Karpas-422 (cell line): ENCODE measurements around the gene MLANA. TPM values are rescaled to one million over a fixed set of nuclear protein-coding genes. Genes with fewer than 3 reads are reported as not detected.
A peak's percentile ranks its signal among the peaks of the same experiment; 100 is the strongest.

Experiments used
- DNase-seq: peaks from one replicate; pipeline ENCODE4 v3.0.0-alpha.2; 2015
- H2AFZ ChIP-seq: fragments of 200-600 bp; sonication (generic); 2 replicates; pipeline ENCODE4 v1.6.1; 2014; ENCODE audit warnings: antibody characterized with exemption, low read length, mixed read lengths
- H3K27ac ChIP-seq: fragments of 200-600 bp; sonication (generic); 2 replicates; pipeline ENCODE4 v1.5.1; 2014; ENCODE audit warnings: mild to moderate bottlenecking, low read length, moderate library complexity
- H3K27me3 ChIP-seq: fragments of 200-600 bp; sonication (generic); 2 replicates; pipeline ENCODE4 v1.6.1; 2014; ENCODE audit warnings: low read length, mixed read lengths
- H3K36me3 ChIP-seq: fragments of 200-600 bp; sonication (generic); 2 replicates; pipeline ENCODE4 v1.6.1; 2014; ENCODE audit warnings: low read length, mixed read lengths; ENCODE audit not compliant: insufficient read depth
- H3K4me1 ChIP-seq: fragments of 200-600 bp; sonication (generic); 2 replicates; pipeline ENCODE4 v1.6.1; 2014; ENCODE audit warnings: mild to moderate bottlenecking, low read length, mixed read lengths
- H3K4me2 ChIP-seq: fragments of 200-600 bp; sonication (generic); 2 replicates; pipeline ENCODE4 v1.6.1; 2014; ENCODE audit warnings: low read length, low read depth, mild to moderate bottlenecking; ENCODE audit not compliant: poor library complexity, severe bottlenecking
- H3K4me3 ChIP-seq: fragments of 200-600 bp; sonication (generic); 2 replicates; pipeline ENCODE4 v1.5.1; 2014; ENCODE audit warnings: mild to moderate bottlenecking, antibody characterized with exemption, low read length, mixed read lengths
- H3K79me2 ChIP-seq: fragments of 200-600 bp; sonication (generic); 2 replicates; pipeline ENCODE4 v1.6.1; 2014; ENCODE audit warnings: mild to moderate bottlenecking, low read length, mixed read lengths
- H3K9ac ChIP-seq: fragments of 200-600 bp; sonication (generic); 2 replicates; pipeline ENCODE4 v1.6.0; 2014; ENCODE audit warnings: low read length
- H3K9me2 ChIP-seq: fragments of 200-600 bp; sonication (generic), shearing (Covaris generic); replicated peaks from 2 replicates; pipeline ENCODE4 v1.6.0; 2014; ENCODE audit warnings: mild to moderate bottlenecking, low read length, moderate library complexity; ENCODE audit not compliant: insufficient read depth
- H3K9me3 ChIP-seq: fragments of 300-700, 200-600 bp; sonication (generic); 2 replicates; pipeline ENCODE4 v1.6.1; 2014; ENCODE audit warnings: low read length, mixed read lengths
- H4K20me1 ChIP-seq: fragments of 200-600 bp; sonication (generic); 2 replicates; pipeline ENCODE4 v1.6.1; 2014; ENCODE audit warnings: mild to moderate bottlenecking, antibody characterized with exemption, low read length, low read depth; ENCODE audit not compliant: insufficient read depth
- total RNA-seq: library from RNA; depleted of rRNA; stranded (reverse); fragments of >200 nt; shearing (Covaris generic); gene quantifications from 2 replicates; pipeline ENCODE4 v1.2.3, GENCODE V29; 2014; ENCODE audit warnings: low replicate concordance

The MLANA gene
- total RNA-seq, 1 experiment from 2014 or later = not detected

DNA sequence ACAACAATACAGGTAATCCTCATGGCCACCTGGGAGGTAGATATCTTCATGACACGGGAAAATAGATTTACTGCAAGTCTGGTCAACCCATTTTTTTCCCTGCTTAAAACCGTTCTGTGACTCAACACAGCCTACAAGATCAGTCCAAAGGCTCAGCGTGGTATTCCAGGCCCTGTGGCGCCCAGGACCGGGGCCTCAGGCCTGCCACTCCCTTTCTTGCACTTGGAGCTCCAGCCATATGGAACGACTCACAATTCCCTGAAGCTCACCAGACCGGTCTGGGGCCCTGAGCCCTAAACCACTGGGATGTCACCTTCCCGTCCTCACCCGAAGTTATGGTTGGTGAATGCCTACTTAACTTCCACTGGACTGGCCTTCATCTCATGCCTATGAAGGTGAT is 6.5 kb upstream of the MLANA start:
- no peak overlapping the region for H3K4me2 ChIP-seq

DNA sequence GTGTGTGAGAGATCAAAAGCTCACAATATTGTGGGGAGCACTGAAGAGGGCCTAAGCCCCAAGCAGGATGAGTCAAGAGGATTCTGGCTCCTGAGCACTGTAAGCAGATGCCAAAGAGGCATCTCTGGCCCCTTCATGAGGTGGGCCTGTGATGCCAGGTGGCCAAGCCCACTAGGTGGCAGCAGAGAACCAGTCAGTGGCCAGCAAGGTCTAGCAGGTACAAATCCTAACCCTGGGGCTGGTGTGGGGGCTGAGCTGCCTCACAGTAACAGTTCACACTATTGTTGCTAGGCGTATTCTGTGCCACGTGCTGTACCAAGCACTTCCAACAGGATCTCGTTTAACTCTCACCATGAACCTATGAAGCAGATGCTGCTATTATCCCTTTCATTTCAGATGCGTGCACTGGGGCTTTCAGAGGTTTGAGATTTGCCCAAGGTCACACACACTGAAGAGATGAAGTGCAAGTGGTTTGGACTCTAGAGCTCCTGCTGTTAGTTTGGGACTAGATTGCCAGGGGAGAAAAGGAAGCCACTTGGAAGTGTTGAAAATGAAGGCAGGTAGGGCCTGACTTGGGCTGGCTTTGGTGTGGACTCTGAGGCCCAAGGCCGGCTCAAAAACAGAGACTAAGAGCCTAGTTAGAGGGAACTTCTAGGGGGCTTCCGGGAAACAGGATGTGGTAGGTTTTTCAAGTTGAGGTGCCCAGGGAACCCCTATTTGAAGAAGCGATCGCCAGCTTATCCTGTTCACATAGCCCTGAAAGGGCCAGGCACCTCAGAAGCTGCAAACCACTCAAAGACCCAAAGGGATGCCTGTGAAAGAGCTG is 4.4 kb upstream of the MLANA start:
- DNase-seq = peak; percentile 93
- H3K4me2 ChIP-seq = no peak overlapping the region
- H4K20me1 ChIP-seq = no peaks in the 10 kb centered on the region
- H3K4me3 ChIP-seq = no peak overlapping the region
- H3K79me2 ChIP-seq = no peaks in the 10 kb centered on the region
- no peaks in the 10 kb centered on the region for H3K9me3 ChIP-seq
- no peak overlapping the region for H2AFZ ChIP-seq
- H3K27ac ChIP-seq = no peak overlapping the region
- H3K27me3 ChIP-seq = no peaks in the 10 kb centered on the region
- no peaks in the 10 kb centered on the region for H3K9me2 ChIP-seq
- no peak overlapping the region for H3K9ac ChIP-seq
- H3K4me1 ChIP-seq = no peaks in the 10 kb centered on the region
- H3K36me3 ChIP-seq = no peaks in the 10 kb centered on the region

More for the DNA sequence above, 6.5 kb upstream of the MLANA start:
- no peaks in the 10 kb centered on the region for H3K79me2 ChIP-seq
- H3K4me3 ChIP-seq = no peak overlapping the region
- DNase-seq = no peak
- H3K9ac ChIP-seq = no peak overlapping the region
- H3K27me3 ChIP-seq = no peaks in the 10 kb centered on the region
- no peak overlapping the region for H2AFZ ChIP-seq
- no peaks in the 10 kb centered on the region for H3K4me1 ChIP-seq
- H3K9me2 ChIP-seq = no peaks in the 10 kb centered on the region
- no peak overlapping the region for H3K27ac ChIP-seq
- H3K9me3 ChIP-seq = no peaks in the 10 kb centered on the region
- H3K36me3 ChIP-seq = no peaks in the 10 kb centered on the region
- no peaks in the 10 kb centered on the region for H4K20me1 ChIP-seq

- H2AFZ ChIP-seq = no peak overlapping the region
- H3K9me3 ChIP-seq = no peaks in the 10 kb centered on the region
- no peak overlapping the region for H3K4me2 ChIP-seq
- H3K79me2 ChIP-seq = no peaks in the 10 kb centered on the region
- no peak overlapping the region for H3K9ac ChIP-seq
- H3K27ac ChIP-seq = no peak overlapping the region
- H3K27me3 ChIP-seq = no peaks in the 10 kb centered on the region
- no peaks in the 10 kb centered on the region for H3K36me3 ChIP-seq
- H3K9me2 ChIP-seq = no peaks in the 10 kb centered on the region
- no peak overlapping the region for H3K4me3 ChIP-seq
- no peaks in the 10 kb centered on the region for H3K4me1 ChIP-seq
- no peak for DNase-seq
- no peaks in the 10 kb centered on the region for H4K20me1 ChIP-seq
Observed at GRCh38 chr9:5892456-5893133, 1.9 kb downstream of the MLANA start.

DNA sequence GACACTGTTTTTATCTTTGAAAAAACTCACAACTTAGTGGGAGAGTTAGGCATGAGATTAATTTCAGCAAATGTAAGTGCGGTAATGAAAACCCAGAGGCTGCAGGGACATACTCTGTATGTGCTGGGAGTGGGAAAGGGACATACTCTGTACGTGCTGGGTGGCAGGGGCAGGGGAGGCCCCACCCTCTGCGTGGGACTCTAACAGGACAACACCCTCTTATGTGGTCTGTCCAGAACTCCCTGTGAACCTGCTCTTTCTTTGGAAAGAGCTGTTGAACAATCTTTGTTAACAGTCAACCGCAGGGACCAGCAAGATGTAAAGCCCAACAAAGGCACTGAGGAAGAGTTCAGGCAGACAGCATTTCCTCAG is 2.4 kb downstream of the MLANA start:
- Histone ChIP-seq H3K9ac (no peak overlapping the region), H4K20me1 (no peaks in the 10 kb centered on the region), H3K36me3 (no peaks in the 10 kb centered on the region), H3K79me2 (no peaks in the 10 kb centered on the region), H3K27ac (no peak overlapping the region), H3K9me2 (no peaks in the 10 kb centered on the region), H3K4me3 (no peak overlapping the region), H3K27me3 (no peaks in the 10 kb centered on the region), H3K4me1 (no peaks in the 10 kb centered on the region), H3K9me3 (no peaks in the 10 kb centered on the region), H2AFZ (no peak overlapping the region), H3K4me2 (no peak overlapping the region)
- no peak for DNase-seq

GRCh38 chr9:5893591-5894236 is 3.0 kb downstream of the MLANA start:
- Histone ChIP-seq H3K4me3 (no peak overlapping the region), H3K4me1 (no peaks in the 10 kb centered on the region), H3K9me2 (no peaks in the 10 kb centered on the region), H3K9ac (no peak overlapping the region), H3K27ac (no peak overlapping the region), H2AFZ (no peak overlapping the region), H3K9me3 (no peaks in the 10 kb centered on the region), H4K20me1 (no peaks in the 10 kb centered on the region), H3K79me2 (no peaks in the 10 kb centered on the region), H3K4me2 (no peak overlapping the region), H3K27me3 (no peaks in the 10 kb centered on the region), H3K36me3 (no peaks in the 10 kb centered on the region)
- DNase-seq = no peak

GRCh38 chr9:5894237-5894959 is 3.7 kb downstream of the MLANA start:
- H3K4me3 ChIP-seq = no peak overlapping the region
- H4K20me1 ChIP-seq = no peaks in the 10 kb centered on the region
- H3K4me2 ChIP-seq = no peak overlapping the region
- no peaks in the 10 kb centered on the region for H3K79me2 ChIP-seq
- H3K9ac ChIP-seq = no peak overlapping the region
- no peak for DNase-seq
- H3K9me3 ChIP-seq = no peaks in the 10 kb centered on the region
- H3K27ac ChIP-seq = no peak overlapping the region
- no peaks in the 10 kb centered on the region for H3K36me3 ChIP-seq
- H3K9me2 ChIP-seq = no peaks in the 10 kb centered on the region
- H3K27me3 ChIP-seq = no peaks in the 10 kb centered on the region
- no peak overlapping the region for H2AFZ ChIP-seq
- H3K4me1 ChIP-seq = no peaks in the 10 kb centered on the region

GRCh38 chr9:5895782-5896181 is 5.1 kb downstream of the MLANA start:
- Histone ChIP-seq H3K79me2 (no peaks in the 10 kb centered on the region), H3K4me2 (no peak overlapping the region), H3K4me1 (no peaks in the 10 kb centered on the region), H3K36me3 (no peaks in the 10 kb centered on the region), H3K27me3 (no peaks in the 10 kb centered on the region), H2AFZ (no peak overlapping the region), H3K9ac (no peak overlapping the region), H3K9me2 (no peaks in the 10 kb centered on the region), H3K27ac (no peak overlapping the region), H3K4me3 (no peak overlapping the region), H4K20me1 (no peaks in the 10 kb centered on the region), H3K9me3 (no peaks in the 10 kb centered on the region)
- DNase-seq = no peak

GRCh38 chr9:5896863-5897262 is 6.2 kb downstream of the MLANA start:
- H3K9ac ChIP-seq = no peak overlapping the region
- no peak overlapping the region for H3K27ac ChIP-seq
- no peaks in the 10 kb centered on the region for H4K20me1 ChIP-seq
- H3K4me2 ChIP-seq = no peak overlapping the region
- no peaks in the 10 kb centered on the region for H3K27me3 ChIP-seq
- H3K4me1 ChIP-seq = no peaks in the 10 kb centered on the region
- H3K9me2 ChIP-seq = no peaks in the 10 kb centered on the region
- no peak for DNase-seq
- H3K79me2 ChIP-seq = no peaks in the 10 kb centered on the region
- H3K36me3 ChIP-seq = no peaks in the 10 kb centered on the region
- H3K9me3 ChIP-seq = no peaks in the 10 kb centered on the region
- no peak overlapping the region for H2AFZ ChIP-seq
- no peak overlapping the region for H3K4me3 ChIP-seq
